Measurements from ENCODE around the gene PARP8. TPM values are rescaled to one million over a fixed set of nuclear protein-coding genes. Genes with fewer than 3 reads are reported as not detected.

The PARP8 gene
- total and polyA plus RNA-seq, 2 of the 8 experiments (the other 6 are each of a cell fraction or from before 2014, with no cell fraction given), result 16.6 to 30.6 TPM

GRCh38 chr5:50853151-50853550 lies 186.7 kb downstream of the PARP8 start:
- Histone ChIP-seq H2BK5ac (ENCODE audit: low read depth, low read length) (no peak overlapping the region), H3K36me3 (ENCODE audit: control insufficient read depth in 2 of 4, insufficient read depth in 4 of 4, low read length in 3 of 4) (no peaks in the 10 kb centered on the region), H4K20me1 (replicated peaks in 1 of 2; ENCODE audit: control insufficient read depth in 1 of 2, insufficient read depth in 2 of 2, low read length in 2 of 2) (no peaks in the 10 kb centered on the region), H2BK120ac (replicated peaks; ENCODE audit: low read depth, low read length) (no peak overlapping the region), H3K18ac (ENCODE audit: extremely low read depth, low read length) (no peak overlapping the region), H4K5ac (ENCODE audit: insufficient read length, low read depth, low read length) (no peak overlapping the region), H3K9me3 (ENCODE audit: insufficient read depth in 2 of 2, low read depth in 1 of 2, low read length in 1 of 2) (no peaks in the 10 kb centered on the region), H3K23ac (ENCODE audit: insufficient read length) (no peak overlapping the region), H2BK20ac (ENCODE audit: low read length) (no peak overlapping the region), H2BK12ac (ENCODE audit: low read depth, low read length) (no peak overlapping the region), H3K23me2 (ENCODE audit: low read depth, low read length) (no peaks in the 10 kb centered on the region; the same call in 1 of the 2 replicates), H3K56ac (replicated peaks; ENCODE audit: insufficient read length, low read depth, low read length) (no peak overlapping the region), H3K4me2 (ENCODE audit: insufficient read depth in 1 of 2, low read depth in 2 of 2, low read length in 2 of 2) (no peak overlapping the region), H3K9ac (replicated peaks in 1 of 4; ENCODE audit: extremely low read depth in 1 of 4, low read depth in 3 of 4, low read length in 3 of 4) (no peak overlapping the region), H2AFZ (ENCODE audit: low read length) (no peak overlapping the region), H2AK5ac (ENCODE audit: low read depth, low read length) (no peak overlapping the region), H4K91ac (replicated peaks; ENCODE audit: insufficient read length, low read length) (no peak overlapping the region), H3K79me1 (ENCODE audit: low read depth, low read length) (no peaks in the 10 kb centered on the region), H3K4me3 (ENCODE audit: extremely low read depth in 1 of 4, insufficient read depth in 2 of 4, low read depth in 3 of 4, low read length in 4 of 4) (no peak overlapping the region), H3K4ac (replicated peaks; ENCODE audit: insufficient read length, low read depth, low read length) (no peak overlapping the region), H3K79me2 (ENCODE audit: control insufficient read depth in 1 of 2, insufficient read depth in 2 of 2, low read length in 2 of 2) (no peaks in the 10 kb centered on the region), H2BK15ac (ENCODE audit: low read length) (no peak overlapping the region), H3K27me3 (replicated peaks in 1 of 4; ENCODE audit: control insufficient read depth in 3 of 4, extremely low read depth in 1 of 4, insufficient read depth in 3 of 4, low read length in 3 of 4) (no peaks in the 10 kb centered on the region), H3K4me1 (replicated peaks in 1 of 4; ENCODE audit: control insufficient read depth in 3 of 4, insufficient read depth in 4 of 4, low read length in 3 of 4) (no peaks in the 10 kb centered on the region), H3K14ac (ENCODE audit: insufficient read length) (no peak overlapping the region), H4K8ac (ENCODE audit: extremely low read depth, insufficient read depth, low read length) (no peak overlapping the region), H3K27ac (ENCODE audit: low read depth, low read length) (no peak overlapping the region)
- FAIRE-seq (no peak), DNase-seq (ENCODE audit: low read depth in 1 of 2, low spot score in 2 of 2) (no peak)
- CTCF ChIA-PET (ENCODE audit: partially characterized antibody), result interaction anchor here (1.4 kb wide), 1 partner anchor 10 kb away, joined by 4 read pairs; no protein-coding TSS in a partner anchor
- 89% methylated on average over 4 of the region's 4 CpGs; no CpG with 5 or more reads in 1 of the 2 experiments for WGBS, 2 experiments (ENCODE audit: extremely low coverage in 1 of 2, insufficient coverage in 1 of 2, insufficient read length in 1 of 2, insufficient replicate concordance in 2 of 2, low coverage in 1 of 2, low lambda C conversion rate in 2 of 2, missing lambda C conversion rate in 1 of 2)
- POLR2A ChIA-PET (ENCODE audit: partially characterized antibody), result no interaction called here
- TF ChIP-seq YY1 (IDR thresholded peaks at IDR 0.05; ENCODE audit: low read depth, low read length), result no peak
- no peak for TF ChIP-seq SAP30 (IDR thresholded peaks at IDR 0.05; ENCODE audit: insufficient read depth, insufficient replicate concordance, low read length)
- TF ChIP-seq BRCA1 (IDR thresholded peaks at IDR 0.05; ENCODE audit: low read depth, low read length), result no peak
- no peak for TF ChIP-seq RNF2 (IDR thresholded peaks at IDR 0.05; ENCODE audit: borderline replicate concordance, low read depth, low read length, missing control alignments, poor library complexity, severe bottlenecking)
- no peak for TF ChIP-seq SRF (IDR thresholded peaks at IDR 0.05; ENCODE audit: low read depth, low read length)

Data from H1 (cell line).